ENCODE results near the gene PPP2R5E. TPM values are rescaled to one million over a fixed set of nuclear protein-coding genes. Genes with fewer than 3 reads are reported as not detected.

PPP2R5E gene
- total RNA-seq, 2 donors from 2014 or later: 13.9 to 25.5 TPM

Other genes starting within 250 kb of the PPP2R5E start
- not detected for gene GPHB5, start 224.4 kb downstream of the PPP2R5E start, total RNA-seq
- gene WDR89, start 98.5 kb upstream of the PPP2R5E start, total RNA-seq: 1 to 10 TPM; 2.0 to 9.0 TPM
- 10 to 100 TPM; 24.6 to 28.4 TPM for gene SGPP1, start 184.7 kb upstream of the PPP2R5E start, total RNA-seq

All from thoracic aorta (tissue), 2 donors.